ENCODE data around the gene PSD4.
A peak's percentile ranks its signal among the peaks of the same experiment; 100 is the strongest.

DNA sequence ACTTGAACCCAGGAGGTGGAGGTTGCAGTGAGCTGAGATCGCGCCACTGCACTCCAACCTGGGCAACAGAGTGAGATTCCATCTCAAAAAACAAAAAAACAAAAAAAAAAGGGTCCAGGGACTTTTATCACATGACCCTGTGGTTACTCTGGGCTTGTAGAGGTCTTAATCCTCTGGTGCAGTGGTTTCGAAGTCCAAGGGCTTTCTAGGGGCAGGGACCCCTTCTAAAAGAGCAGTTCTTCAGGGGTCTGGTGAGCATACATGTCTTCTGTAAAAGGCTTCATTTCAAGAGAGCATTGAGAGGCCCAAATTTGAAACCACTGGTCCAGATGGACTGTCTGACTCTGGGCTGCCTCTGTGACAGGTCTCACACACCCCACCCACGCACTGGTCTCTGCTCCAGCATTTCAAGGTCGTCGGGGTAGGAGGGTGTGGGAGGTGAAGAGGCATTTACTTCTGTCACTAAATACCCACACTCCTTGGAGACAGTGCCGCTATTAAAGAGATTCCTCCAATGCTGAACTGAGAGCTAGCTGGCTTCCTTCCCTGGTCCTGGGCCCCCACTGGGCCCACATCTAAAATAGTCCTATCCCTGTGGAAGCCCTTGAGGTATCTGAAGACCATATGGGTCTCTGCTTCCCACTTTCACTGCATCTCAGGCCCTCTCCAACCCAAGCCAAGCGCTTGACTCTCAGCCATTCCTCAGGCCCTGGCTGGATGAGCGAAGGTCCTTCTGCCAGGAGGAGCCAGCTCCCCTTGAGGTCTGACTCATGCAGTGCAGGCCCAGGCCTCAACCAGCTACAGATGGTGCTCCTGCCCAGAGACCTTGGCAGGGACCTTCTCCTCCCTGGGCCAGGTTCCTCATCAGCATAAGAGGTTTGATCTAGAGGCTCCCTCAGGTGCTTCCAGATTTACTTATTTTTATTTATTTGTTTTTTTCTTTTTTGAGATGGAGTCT is 60.1 kb downstream of the PSD4 start:
- TF ChIP-seq, protein P1, sequence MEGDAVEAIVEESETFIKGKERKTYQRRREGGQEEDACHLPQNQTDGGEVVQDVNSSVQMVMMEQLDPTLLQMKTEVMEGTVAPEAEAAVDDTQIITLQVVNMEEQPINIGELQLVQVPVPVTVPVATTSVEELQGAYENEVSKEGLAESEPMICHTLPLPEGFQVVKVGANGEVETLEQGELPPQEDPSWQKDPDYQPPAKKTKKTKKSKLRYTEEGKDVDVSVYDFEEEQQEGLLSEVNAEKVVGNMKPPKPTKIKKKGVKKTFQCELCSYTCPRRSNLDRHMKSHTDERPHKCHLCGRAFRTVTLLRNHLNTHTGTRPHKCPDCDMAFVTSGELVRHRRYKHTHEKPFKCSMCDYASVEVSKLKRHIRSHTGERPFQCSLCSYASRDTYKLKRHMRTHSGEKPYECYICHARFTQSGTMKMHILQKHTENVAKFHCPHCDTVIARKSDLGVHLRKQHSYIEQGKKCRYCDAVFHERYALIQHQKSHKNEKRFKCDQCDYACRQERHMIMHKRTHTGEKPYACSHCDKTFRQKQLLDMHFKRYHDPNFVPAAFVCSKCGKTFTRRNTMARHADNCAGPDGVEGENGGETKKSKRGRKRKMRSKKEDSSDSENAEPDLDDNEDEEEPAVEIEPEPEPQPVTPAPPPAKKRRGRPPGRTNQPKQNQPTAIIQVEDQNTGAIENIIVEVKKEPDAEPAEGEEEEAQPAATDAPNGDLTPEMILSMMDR (IDR thresholded peaks at IDR 0.05; ENCODE audit: low read length) = peak; percentile 17
- no peak for TF ChIP-seq EZH2phosphoT487 (IDR thresholded peaks at IDR 0.05; ENCODE audit: low read length)
